HCT116 (cell line): Measurements from ENCODE around the gene GPATCH8. TPM values are rescaled to one million over a fixed set of nuclear protein-coding genes. Genes with fewer than 3 reads are reported as not detected.
"Not testable (repeated sequence)": the region's sequence is repeated elsewhere in the genome, so short reads cannot be mapped to it uniquely, and the experiment has no call there.

Experiments
- ATAC-seq: fragments of 200-7000 bp; cut with Tn5 transposase; 2 replicates; pipeline ENCODE4 v1.9.1; 2020; ENCODE audit warnings: mild to moderate bottlenecking, moderate library complexity
- BruUV-seq: library from RNA; stranded (reverse); fragments of 400-500 nt; replicated peaks from 2 replicates; lab custom pipeline; 2021; lab: Mats Ljungman, UMichigan
- CTCF ChIA-PET: fragments of 300-600 bp; sonication (Branson Sonifier 250); formaldehyde crosslinking; loops from one replicate; lab custom pipeline; 2021; ENCODE audit warnings: antibody characterized with exemption; lab: Charles Lee
- POLR2A ChIA-PET: fragments of 300-600, 350-600 bp; sonication (Branson Sonifier 250); formaldehyde crosslinking; loops from one replicate; lab custom pipeline; 2021; ENCODE audit warnings: antibody characterized with exemption; lab: Charles Lee
- RAD21 ChIA-PET, 2 experiments: fragments of 300-600 bp; sonication (Branson Sonifier 250); formaldehyde crosslinking; loops; one replicate each; lab custom pipeline; 2023; ENCODE audit warnings: low total read pairs in 2 of 2; ENCODE audit not compliant: uncharacterized antibody in 2 of 2, unreplicated experiment in 2 of 2, low non-redundant PET in 1 of 2; lab: Charles Lee
- DNase-seq: peaks from one replicate; pipeline ENCODE4 v3.0.0-alpha.2; 2010; ENCODE audit warnings: low read depth, low spot score
- H2AFZ ChIP-seq: fragments of 200-600 bp; shearing (Covaris generic), sonication (generic); 2 replicates; pipeline ENCODE4 v1.6.1; 2017; ENCODE audit warnings: low read depth, mixed run types, mixed read lengths, antibody characterized with exemption, low read length; ENCODE audit not compliant: poor library complexity, severe bottlenecking
- H3K27ac ChIP-seq: 2 replicates; pipeline ENCODE4 v1.5.1; 2012; ENCODE audit warnings: low read depth, low read length
- H3K27me3 ChIP-seq: fragments of 200-600 bp; sonication (generic); 2 replicates; pipeline ENCODE4 v1.6.1; 2016; ENCODE audit warnings: mixed run types, low read length, mixed read lengths; ENCODE audit not compliant: insufficient read depth
- H3K36me3 ChIP-seq, 2 experiments: fragments of 200-500 bp in 1 of 2; fragments of 200-600 bp in 1 of 2; sonication (Bioruptor generic) in 1 of 2; sonication (generic) in 1 of 2; 2 replicates each; pipeline versions ENCODE4 v1.5.1 to v1.6.1; 2014 to 2016; ENCODE audit warnings: low read length in 2 of 2, inconsistent platforms in 1 of 2, mixed read lengths in 1 of 2, mixed run types in 1 of 2; ENCODE audit not compliant: insufficient read depth in 2 of 2, control insufficient read depth in 1 of 2
- H3K4me1 ChIP-seq, 2 experiments: fragments of 200-600 bp in 1 of 2; sonication (generic) in 1 of 2; 2 replicates each; pipeline versions ENCODE4 v1.5.1 to v1.6.1; 2012 to 2017; ENCODE audit warnings: low read length in 2 of 2, inconsistent platforms in 1 of 2, mild to moderate bottlenecking in 1 of 2, mixed read lengths in 1 of 2, mixed run types in 1 of 2, moderate library complexity in 1 of 2; ENCODE audit not compliant: insufficient read depth in 2 of 2, control insufficient read depth in 1 of 2
- H3K4me2 ChIP-seq: fragments of 200-600 bp; sonication (generic); 2 replicates; pipeline ENCODE4 v1.6.1; 2017; ENCODE audit warnings: mixed run types, low read length, mixed read lengths
- H3K4me3 ChIP-seq, 2 experiments: fragments of 200-600 bp in 1 of 2; sonication (generic) in 1 of 2; replicated peaks in 1 of 2; 2 replicates each; pipeline ENCODE4 v1.5.1; 2011 to 2016; ENCODE audit warnings: low read length in 2 of 2, control low read depth in 1 of 2, low read depth in 1 of 2, mild to moderate bottlenecking in 1 of 2, mixed read lengths in 1 of 2, mixed run types in 1 of 2
- H3K79me2 ChIP-seq: fragments of 200-600 bp; sonication (generic); 2 replicates; pipeline ENCODE4 v1.6.1; 2017; ENCODE audit warnings: mild to moderate bottlenecking, mixed run types, low read length, moderate library complexity, mixed read lengths; ENCODE audit not compliant: insufficient read depth
- H3K9ac ChIP-seq: fragments of 200-600 bp; sonication (generic); 2 replicates; pipeline ENCODE4 v1.6.1; 2016; ENCODE audit warnings: low read length, mixed read lengths
- H3K9me2 ChIP-seq: fragments of 200-600 bp; sonication (generic), shearing (Covaris generic); 2 replicates; pipeline ENCODE4 v1.6.1; 2017; ENCODE audit warnings: mixed run types, mild to moderate bottlenecking, moderate library complexity; ENCODE audit not compliant: insufficient read depth
- H3K9me3 ChIP-seq, 2 experiments: fragments of 200-500 bp in 1 of 2; fragments of 200-600 bp in 1 of 2; sonication (Bioruptor generic) in 1 of 2; sonication (generic) in 1 of 2; 2 replicates each; pipeline ENCODE4 v1.6.1; 2014 to 2017; ENCODE audit warnings: low read length in 2 of 2, mixed read lengths in 2 of 2, inconsistent platforms in 1 of 2, low read depth in 1 of 2, mild to moderate bottlenecking in 1 of 2, mixed run types in 1 of 2, moderate library complexity in 1 of 2; ENCODE audit not compliant: control insufficient read depth in 1 of 2, insufficient read depth in 1 of 2
- H4K20me1 ChIP-seq: fragments of 200-600 bp; sonication (generic), shearing (Covaris generic); 2 replicates; pipeline ENCODE4 v1.6.1; 2017; ENCODE audit warnings: mixed run types, mild to moderate bottlenecking, moderate library complexity; ENCODE audit not compliant: insufficient read depth
- CTCF ChIP-seq, 3 experiments: fragments of 200-600 bp in 1 of 3; sonication (generic) in 1 of 3; IDR thresholded peaks in 2 of 3; conservative IDR thresholded peaks in 1 of 3; 2 replicates each; pipeline ENCODE4 v1.5.1; 2012 to 2017; ENCODE audit warnings: low read depth in 2 of 3, low read length in 2 of 3, antibody characterized with exemption in 1 of 3, borderline replicate concordance in 1 of 3, control low read depth in 1 of 3, mild to moderate bottlenecking in 1 of 3, mixed read lengths in 1 of 3, mixed run types in 1 of 3, moderate library complexity in 1 of 3; ENCODE audit not compliant: insufficient read depth in 1 of 3
- REST ChIP-seq: IDR thresholded peaks from 2 replicates; pipeline ENCODE4 v1.6.1; 2012; ENCODE audit warnings: low read depth
- intact Hi-C: fragments of 100-400 bp; cut with micrococcal nuclease; formaldehyde crosslinking; loops from 2 replicates; pipeline ENCODE4 v1.10.0; 2022
- total RNA-seq: library from RNA; stranded (reverse); gene quantifications from one replicate; pipeline ENCODE4 v1.2.1, GENCODE V29; 2021; ENCODE audit not compliant: unreplicated experiment

Gene GPATCH8
- total RNA-seq, 1 experiment from 2014 or later, result 28.7 TPM

- TF ChIP-seq REST, result no peak
Observed at GRCh38 chr17:44518032-44518431, 14.8 kb upstream of the GPATCH8 start (continued).

GRCh38 chr17:44511241-44512134 is 8.3 kb upstream of the GPATCH8 start:
- H3K79me2 ChIP-seq, H3K9ac ChIP-seq, BruUV-seq, H3K9me3 ChIP-seq, H3K27me3 ChIP-seq, H4K20me1 ChIP-seq, H3K36me3 ChIP-seq, H3K4me3 ChIP-seq, intact Hi-C loops, H3K27ac ChIP-seq, H3K9me2 ChIP-seq, RAD21 ChIA-PET: not testable (repeated sequence)
- ATAC-seq, result peak; percentile 94
- DNase-seq, result peak; percentile 57
- Histone ChIP-seq H3K4me1 (peaks cover 0 to 14% of the 10 kb centered on the region in 2 experiments; a peak in 3 of 4 replicates), H3K4me2 (peak overlapping the region; percentile 36; the same call in 1 of the 2 replicates), H2AFZ (peak overlapping the region; percentile 24)
- ChIA-PET CTCF (interaction anchor here (0.6 to 1.5 kb wide), 3 partner anchors 11 to 546 kb away, joined by 3 to 12 read pairs (median 4); no protein-coding TSS in a partner anchor), POLR2A (interaction anchor here (0.8 to 1.8 kb wide), 3 partner anchors 7 to 11 kb away, joined by 3 to 12 read pairs (median 5); partner anchors contain the start of gene GPATCH8)
- TF ChIP-seq CTCF (IDR thresholded peaks at IDR 0.05 in 2 of 3, conservative IDR thresholded peaks at IDR 0.05 in 1 of 3; ENCODE audit: borderline replicate concordance in 1 of 3, insufficient read depth in 1 of 3, low read depth in 2 of 3, low read length in 2 of 3), result peak in 2 of 3 experiments; percentile 6 to 32; a peak in 2 of 6 replicates

GRCh38 chr17:44506939-44507604 is 3.9 kb upstream of the GPATCH8 start:
- H3K4me3 ChIP-seq, H3K27ac ChIP-seq, DNase-seq, BruUV-seq, H3K4me2 ChIP-seq, H3K9ac ChIP-seq, H3K9me3 ChIP-seq, H3K36me3 ChIP-seq, H4K20me1 ChIP-seq, H3K9me2 ChIP-seq, H2AFZ ChIP-seq, intact Hi-C loops, ATAC-seq, RAD21 ChIA-PET, H3K27me3 ChIP-seq: not testable (repeated sequence)
- ChIA-PET CTCF (interaction anchor here (1.7 kb wide), 1 partner anchor 16 kb away, joined by 3 read pairs; no protein-coding TSS in a partner anchor), POLR2A (interaction anchor here (0.7 kb wide), 1 partner anchor 26 kb away, joined by 3 read pairs; no protein-coding TSS in a partner anchor)
- Histone ChIP-seq H3K4me1 (peaks cover 6 to 21% of the 10 kb centered on the region in 2 experiments), H3K79me2 (peaks cover 11% of the 10 kb centered on the region)
